SIG-M5 treated with dmso at 0.1 percent for 504 hours (cell line): Measurements from ENCODE around the gene TRMT44.

Experiments
- DNase-seq: peaks from one replicate; lab custom pipeline; 2025; ENCODE audit not compliant: unreplicated experiment; lab: John Stamatoyannopoulos, UW

The TRMT44 gene

DNA sequence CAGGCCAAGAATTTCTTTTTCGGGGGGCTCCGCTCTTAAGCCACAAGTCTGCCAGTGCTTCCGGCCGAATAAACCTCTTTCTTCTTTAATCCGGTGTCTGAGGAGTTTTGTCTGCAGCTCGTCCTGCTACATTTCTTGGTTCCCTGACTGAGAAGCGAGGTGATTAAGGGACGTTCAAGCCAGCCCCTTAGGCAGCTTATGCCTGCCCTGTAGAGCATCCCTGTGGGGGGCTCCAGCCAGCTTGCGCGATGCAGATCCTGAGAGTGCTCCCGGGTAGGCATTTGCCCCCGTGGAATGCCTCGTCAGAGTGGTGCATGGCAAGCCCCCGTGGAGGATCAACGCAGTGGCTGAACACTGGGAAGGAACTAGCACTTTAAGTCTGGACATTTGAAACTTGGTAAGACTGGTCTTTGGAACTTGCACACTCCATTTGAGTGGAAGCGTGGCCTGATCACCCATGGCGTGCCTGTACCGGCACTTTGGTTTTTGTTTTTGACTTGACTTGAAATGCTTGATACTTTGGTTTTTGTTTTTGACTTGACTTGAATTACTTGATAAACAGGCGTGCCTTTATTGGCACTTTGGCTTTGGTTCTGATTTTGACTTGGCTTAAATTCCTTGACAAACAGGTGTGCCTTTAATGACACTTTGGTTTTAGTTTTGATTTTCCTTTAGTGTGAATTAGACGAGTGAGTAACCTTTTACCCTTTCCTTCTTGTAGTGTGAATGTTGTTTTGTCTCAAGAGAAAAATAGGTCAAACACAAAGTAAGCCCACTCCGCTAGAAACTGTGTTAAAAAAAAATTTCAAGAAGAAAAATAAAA lies 6.1 kb upstream of the TRMT44 start:
- DNase-seq, result no peak

DNA sequence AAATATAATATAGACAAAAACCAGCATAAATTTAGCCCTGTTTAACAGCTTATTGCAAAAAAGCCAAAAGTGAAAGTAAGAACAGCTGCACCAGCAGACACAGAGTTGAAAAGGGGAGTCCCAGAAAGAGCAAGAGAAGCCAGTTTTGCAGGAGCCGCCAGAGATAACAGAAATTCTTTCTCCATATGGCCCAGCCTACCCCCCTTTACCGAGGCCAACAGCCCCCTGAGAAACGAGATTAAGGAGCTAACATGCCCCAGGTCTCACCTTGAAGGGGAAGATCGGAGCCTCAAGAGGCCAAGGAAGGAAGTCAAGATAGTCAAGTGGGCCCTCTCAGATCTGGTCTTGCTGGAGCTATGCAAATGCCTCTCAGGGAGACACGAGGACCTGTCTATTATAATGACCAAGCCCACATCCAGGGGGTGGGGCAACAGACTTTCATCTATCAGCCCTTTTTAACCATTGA lies 4.9 kb upstream of the TRMT44 start:
- DNase-seq, result no peak

DNA sequence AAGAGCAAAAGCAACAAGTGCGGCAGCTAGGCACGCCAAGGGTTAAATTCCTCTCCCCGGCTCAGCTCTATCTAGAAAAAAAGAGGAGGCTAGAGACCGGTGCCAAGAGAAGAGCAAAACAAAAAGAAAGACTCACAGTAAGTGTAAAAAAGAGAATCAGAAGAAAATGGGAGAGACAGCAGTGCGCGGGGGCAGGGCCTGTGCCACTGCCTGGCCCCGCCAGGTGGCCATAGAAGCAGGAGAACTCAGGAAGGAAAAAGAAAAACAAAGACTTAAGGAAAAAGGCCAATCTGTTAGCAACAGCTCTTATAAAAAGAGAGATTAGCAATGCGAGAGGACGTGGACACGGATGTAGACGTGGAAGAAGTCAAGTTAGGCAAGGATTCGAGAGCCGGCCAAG lies 3.3 kb upstream of the TRMT44 start:
- no peak for DNase-seq

DNA sequence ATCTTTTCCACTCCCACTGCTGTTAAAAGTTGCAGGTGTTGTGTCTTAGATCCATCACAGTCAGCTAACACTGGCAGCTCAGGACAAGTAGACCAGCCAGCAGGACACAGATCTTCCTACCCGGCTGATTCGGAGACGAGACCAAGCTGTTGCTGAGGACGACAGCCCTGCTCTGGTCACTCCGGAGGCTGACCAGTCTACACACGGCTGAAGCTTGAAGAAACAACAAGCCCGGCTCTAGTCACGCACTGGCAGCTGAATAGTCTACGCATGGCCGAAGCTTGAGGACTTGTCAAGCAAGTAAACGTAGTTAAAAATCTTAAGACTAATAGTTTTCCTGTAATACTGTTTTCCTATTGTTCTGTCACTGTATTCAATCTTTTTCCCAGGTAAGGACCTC lies 1.8 kb upstream of the TRMT44 start:
- DNase-seq, result no peak

DNA sequence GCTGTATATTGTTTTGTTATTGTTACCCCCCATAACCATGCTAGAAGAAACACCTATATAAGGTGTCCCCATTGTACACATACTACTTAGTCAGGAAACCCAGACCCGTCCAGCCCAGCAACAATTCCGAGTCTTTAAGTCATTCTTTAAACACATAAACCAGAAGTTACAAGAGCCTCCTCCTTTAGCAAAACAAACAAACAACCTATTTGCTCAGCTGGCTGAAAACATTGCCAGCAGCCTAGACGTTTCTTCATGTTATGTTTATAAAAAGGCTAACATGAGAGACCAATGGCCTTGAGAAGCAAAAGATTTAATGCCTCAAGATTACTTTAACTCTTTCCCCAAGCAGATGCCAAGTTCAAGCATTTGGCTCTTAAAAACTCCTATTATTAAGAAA lies 1.4 kb upstream of the TRMT44 start:
- no peak for DNase-seq

DNA sequence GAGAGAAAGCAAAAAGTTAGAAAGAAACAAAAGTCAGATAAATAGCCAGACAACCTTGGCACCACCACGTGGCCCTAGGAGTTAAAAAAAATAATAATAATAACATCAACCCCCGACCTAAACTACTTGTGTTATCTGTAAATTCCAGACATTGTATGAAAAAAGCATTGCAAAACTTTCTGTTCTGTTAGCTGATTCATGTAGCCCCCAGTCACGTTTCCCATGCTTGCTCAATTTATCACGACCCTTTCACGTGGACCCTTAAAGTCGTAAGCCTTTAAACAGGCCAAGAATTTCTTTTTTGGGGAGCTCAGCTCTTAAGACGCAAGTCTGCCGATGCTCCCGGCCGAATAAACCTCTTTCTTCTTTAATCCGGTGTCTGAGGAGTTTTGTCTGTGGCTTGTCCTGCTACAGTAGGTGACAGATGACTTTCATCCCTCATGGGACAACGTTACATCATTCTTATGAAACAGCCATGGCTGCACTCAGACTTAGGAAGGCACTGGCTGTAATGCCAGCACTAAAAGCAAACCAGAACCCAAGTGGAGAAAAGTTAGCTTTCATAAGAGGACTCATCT lies 574 bp upstream of the TRMT44 start:
- peak; percentile 57 for DNase-seq

DNA sequence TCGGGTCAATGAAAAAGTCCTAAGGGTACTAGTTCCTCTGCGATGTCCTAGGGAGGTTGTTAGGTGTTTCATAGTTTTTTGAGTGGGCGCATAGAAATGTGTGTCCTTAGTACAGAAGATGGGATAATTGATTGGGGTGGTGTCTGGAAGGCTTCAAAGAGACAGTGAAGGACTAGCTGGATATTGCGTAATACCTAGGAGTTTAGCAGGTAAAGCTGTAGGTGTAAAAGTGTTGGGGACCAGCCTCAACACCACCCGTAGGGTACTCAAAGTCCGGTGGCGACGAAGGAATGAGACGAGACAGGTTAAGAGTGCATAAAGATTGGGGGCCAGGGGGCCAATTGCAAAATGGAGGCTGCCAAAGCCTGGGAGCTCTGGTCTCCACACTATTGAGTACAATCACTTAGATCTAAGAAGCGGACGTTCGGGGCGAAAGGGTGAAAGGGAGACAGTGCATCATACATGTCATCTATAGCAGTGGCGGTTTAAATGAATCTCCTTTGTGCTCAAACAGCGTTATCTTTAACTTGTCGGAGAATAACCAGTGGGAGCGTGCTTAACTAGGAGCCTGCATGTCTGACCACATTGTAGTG lies 1.0 kb downstream of the TRMT44 start:
- no peak for DNase-seq

DNA sequence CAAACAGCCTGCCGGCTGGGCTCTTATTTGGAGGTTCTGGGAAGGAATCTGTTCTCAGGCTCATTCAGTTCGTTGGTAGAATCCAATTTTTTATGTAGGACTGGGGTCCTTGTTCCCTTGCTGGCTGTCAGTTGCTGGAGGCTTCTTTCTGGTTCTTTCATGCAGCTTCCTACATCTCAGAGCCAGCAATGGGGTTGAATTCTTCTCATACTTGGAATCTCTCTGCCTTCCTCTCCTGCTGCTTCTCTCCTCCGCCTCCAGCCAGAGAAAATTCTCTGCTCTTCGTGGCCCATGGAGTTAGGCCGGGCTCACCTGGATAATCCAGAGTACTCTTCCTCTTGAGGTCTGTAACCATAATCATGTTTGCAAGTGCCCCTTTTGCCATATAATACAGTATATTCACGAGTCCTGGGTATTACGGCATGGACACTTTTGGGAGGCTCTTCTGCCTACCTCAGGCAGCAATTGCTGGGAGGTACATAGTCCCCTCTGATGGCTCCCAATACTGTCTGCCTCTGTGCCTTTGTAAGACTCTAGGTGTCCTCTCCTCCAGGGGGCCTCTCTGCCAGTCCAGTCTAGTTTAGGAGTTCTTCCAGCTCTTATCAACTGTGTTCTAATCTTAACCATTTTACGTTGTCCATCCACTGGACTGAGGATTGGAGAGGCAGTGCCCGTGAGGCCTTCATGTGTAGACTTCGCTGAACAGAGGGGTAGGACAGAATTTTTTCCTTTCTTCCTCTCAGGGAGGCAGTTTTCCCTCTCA lies 2.2 kb downstream of the TRMT44 start:
- no peak for DNase-seq

DNA sequence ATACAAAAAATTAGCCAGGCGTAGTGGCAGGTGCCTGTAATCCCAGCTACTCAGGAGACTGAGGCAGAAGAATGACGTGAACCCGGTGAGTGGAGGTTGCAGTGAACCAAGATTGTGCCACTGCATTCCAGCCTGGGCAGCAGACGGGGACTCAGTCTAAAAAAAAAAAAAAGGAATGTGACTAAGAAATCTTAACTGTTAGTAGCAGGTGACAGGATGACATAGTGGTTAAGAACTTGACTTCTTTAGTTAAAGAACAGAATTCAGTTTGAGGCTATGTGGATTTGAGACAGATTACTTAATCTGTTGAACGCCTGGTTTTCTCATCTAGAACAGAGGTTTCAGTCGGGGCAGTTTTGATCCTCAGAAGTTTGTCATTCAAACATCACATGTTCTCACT lies 3.2 kb downstream of the TRMT44 start:
- no peak for DNase-seq

DNA sequence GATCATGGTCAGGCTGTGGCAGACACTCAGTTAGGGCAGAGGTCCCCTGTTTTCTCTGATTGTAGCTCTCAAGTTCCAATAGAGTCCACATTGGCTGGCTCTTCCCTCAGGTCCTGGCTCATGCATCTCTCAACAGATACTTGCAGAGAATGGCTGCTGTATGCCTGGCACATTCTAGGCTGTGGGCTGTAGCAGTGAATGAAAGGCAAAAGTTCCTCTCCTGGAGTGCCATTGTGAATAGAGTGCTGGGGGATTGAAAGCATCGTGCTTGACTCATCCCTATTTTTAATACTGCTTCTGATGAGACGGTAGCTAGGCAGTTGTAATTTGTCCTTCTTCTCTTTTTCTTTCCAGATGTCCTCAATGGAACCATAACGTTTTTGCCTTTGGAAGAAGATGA lies 5.5 kb downstream of the TRMT44 start:
- no peak for DNase-seq

DNA sequence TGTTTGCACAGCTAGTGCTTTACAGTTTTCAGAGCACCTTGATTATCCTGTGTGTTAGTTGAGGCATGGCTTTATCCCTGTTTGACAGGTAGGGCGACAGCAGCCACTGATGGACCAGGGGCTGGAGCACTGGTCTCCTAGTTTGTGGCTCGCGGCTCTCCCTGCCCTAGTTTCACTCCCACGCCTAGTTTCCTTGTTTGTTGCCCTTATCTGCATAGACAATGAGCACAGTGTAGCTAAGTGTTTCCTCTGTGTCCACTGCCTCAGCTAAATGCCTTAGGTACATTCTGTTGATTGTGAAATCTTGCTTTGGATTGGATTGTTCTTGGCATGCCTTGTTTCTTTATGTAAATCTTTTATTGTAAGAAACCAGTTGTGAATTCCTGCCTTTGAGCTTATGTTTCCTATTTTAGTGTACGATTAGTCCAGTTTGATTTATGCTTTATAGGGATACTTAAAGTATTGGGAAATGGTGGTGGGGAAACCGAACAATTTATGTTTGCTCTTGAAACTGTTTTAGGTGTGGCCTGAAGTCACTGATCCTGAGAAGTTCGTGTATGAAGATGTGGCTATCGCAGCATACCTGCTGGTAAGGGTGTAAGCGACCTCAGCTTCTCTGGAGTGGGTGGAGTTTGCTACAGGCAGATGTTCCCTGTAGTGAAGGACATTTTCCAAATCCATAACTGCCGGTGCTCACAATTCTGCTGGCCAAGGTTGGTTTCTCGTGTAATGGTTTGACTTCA lies 11.0 kb downstream of the TRMT44 start:
- no peak for DNase-seq

DNA sequence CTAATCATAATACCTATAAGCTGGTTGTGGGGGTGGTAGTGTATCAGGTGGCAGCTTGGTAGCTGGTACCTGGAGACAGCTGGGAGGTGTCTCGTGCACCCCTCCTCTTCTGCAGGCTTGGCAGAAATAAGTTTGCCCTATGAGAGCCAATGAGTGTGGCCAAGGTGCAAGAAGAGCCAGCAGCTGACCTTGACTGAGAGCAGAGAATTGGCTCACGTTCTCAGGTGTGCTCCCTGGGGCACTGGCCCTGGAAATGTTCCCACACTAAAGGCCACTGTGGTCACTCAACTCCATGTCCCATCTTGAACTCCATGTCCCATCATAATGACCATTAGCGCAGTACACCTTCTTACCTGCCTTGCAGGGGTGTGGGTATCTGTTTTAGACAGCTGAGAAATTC lies 13.4 kb downstream of the TRMT44 start:
- no peak for DNase-seq

DNA sequence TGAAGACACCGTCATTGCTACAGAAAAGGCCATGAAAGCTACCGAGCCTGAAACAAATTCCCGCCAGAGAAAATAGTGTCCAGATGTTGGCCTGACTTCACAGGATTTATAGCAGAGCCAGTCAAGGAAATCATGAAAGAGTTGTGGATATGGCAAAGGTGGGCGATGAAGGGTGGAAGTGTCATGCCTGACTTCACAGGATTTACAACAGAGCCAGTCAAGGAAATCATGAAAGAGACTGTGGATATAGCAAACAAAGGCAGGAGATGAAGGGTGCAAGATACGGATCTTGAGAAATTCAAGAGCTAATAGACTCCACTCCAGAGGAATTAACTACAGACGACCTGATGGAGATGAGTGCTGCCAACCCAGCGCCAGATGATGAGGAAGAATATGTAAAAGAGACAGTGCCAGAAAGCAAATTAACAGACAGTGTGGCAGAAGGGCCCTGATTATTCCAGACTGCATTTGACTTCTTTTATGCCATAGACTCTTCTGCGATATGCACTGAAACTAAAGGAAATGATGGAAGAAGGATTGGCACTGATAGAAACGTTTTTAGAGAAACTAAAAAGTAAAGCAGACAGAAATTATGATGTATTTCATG lies 17.2 kb downstream of the TRMT44 start:
- no peak for DNase-seq

DNA sequence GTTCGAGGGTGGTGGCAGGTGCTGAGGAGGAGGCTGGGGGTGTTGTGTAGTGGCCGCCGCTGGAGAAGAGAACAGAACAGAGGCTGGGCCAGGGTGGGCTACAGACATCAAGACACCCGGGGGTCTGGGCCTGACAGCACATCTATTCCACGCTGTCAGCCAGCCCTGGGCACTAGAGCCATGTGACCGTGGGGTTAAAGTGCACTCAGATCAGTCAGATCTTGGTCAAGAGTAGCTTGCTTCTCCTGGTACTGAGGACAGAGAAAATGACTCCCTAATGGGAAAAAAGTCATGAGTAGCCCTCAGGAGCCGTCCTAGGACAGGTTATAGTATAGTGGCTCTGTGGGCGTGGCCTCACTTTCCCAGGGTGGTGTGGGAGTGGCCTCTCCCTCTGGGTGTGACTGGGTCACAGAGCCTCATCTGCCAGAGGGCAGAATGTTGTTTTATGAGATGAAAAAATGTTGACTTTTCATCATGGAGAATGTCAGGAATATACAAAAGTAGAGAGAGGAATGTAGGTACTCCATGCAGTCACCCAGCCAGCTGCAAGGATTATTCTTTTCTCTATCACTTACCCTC lies 19.4 kb downstream of the TRMT44 start:
- DNase-seq, result peak; percentile 20

DNA sequence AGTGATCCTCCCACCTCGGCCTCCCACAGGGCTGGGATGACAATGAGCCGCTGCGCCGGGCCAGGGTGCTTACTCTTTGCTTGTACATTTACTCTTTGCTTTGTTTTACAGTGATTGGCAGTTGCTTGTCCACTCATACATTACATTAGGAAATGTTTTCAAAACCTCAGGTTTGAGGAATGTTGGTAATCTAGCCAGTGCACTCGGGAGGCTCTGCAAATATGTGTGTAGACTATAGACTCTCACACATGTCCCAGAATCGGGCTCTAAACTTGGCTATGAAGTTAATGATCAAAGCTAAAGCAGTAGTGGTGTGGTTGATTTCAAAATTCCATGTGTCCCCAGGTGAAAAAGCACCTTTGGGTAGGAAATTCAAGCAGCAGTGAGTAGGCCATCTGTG lies 20.5 kb downstream of the TRMT44 start:
- no peak for DNase-seq

DNA sequence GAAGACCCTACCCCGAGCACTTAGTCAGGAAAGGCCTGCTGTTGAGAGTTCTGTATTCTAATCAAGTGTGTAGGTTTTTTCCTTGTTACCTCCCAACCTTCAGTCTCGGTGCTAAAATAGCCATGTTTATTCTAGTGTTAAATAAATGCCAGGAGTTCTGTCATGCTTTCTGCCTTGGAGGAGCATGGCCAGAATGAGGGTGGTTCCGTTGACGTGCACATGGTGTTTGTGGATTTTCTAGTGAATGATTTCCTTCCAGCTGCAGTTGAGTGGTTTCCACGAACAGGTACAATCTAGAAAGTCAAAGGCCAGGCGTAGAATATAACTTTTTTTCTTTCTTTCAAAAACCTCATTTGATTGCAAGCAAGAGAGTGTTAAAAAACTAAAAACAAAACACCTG lies 21.0 kb downstream of the TRMT44 start:
- DNase-seq, result no peak

DNA sequence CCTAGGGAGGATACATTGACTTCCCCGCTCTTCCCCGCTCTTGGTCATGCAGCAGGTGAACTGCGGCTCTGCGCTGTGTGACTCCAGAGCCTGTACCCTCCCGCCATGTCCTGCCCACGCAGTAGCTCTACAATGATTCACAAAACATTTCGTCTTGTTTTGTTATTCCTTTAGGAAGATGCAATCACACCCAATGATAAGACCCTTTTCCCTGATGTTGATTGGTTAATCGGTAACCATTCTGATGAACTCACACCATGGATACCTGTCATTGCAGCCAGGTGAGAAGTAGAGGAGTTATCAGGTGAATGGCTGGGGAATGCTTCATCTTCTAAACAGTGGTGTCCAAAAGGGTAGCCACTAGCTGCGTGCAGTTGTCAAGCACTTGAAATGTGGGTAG lies 23.2 kb downstream of the TRMT44 start:
- DNase-seq, result no peak

DNA sequence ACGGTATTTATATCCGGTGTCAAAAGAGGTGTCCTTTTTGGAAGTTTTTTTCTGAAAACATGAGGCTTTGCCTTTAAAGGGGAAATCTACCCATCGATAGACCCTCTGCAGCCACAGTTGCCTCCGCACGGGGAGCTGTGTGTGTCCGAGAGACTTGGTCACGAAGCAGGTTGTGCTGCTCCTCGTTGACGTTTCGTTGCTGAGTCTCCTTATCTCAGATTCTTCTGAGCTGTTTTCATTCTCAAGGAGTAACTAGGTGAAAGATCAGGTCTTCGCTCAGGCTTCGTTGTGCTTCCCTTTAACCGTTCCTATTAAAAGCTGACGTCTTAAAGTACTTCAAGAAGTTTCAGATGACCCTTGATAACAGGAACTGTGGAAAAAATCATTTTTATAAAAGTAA lies 23.8 kb downstream of the TRMT44 start:
- no peak for DNase-seq

DNA sequence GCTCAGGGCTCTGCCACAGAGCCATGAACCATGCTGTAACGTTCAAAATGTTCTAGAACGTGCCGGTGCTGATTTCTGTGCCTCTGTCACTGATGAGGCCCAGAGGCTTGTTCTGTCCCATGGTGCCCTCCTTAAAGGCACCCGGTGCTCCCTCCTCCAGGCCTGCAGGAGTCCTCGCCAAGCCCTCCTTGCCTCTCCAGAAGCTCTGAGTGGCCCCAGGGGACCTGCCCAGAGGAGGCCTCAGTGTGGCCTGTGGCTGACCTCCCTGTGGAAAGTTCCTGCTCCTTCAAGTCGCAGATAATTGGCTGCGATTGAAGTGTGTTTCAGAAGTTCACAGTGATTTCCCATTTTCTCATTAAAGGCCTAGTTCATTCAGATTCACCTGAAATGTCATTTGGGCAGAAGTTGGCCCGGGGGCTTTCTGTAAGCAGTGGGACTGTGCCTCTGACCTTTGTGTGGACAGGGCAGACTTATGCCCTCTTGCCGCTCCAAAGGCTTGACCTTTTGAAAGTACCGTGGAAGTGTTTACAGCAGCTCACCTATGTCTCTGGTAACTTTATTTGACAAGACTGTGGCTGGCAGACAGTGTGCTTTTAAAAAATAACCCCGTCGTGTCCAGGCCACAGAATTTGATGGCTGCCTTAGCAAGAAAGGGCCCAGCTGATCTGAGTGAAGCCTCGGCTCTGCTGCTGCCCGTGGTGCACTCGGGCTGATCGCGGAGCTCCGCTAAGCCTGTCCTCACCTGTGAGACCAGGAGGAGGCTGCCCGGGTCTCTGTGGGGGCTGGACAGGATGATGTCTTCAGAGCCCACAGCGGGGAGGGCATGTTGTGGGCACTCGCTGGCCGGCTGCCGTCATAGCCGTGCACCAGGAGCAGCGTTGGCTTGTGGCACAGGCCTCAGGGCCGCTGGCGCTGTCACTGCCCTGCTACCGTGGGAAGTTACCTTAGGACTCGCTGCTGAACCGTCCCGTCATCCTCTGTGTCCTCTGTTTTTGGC lies 25.3 kb downstream of the TRMT44 start:
- no peak for DNase-seq
